Neural cell (in vitro differentiated cells): ENCODE measurements around the gene RPS16.

ENCODE experiments used
- SMC3 ChIP-seq: fragments of 450-650 bp; conservative IDR thresholded peaks from 2 replicates; pipeline ENCODE4 v1.6.1; 2014; ENCODE audit warnings: antibody characterized with exemption, mild to moderate bottlenecking, moderate library complexity; ENCODE audit not compliant: poor library complexity
- TF ChIP-seq, protein P1 (sequence below): fragments of 450-650 bp; IDR thresholded peaks from 2 replicates; pipeline ENCODE4 v1.5.1; 2014; ENCODE audit warnings: antibody characterized with exemption, mild to moderate bottlenecking, moderate library complexity; ENCODE audit not compliant: poor library complexity, severe bottlenecking

DNA sequence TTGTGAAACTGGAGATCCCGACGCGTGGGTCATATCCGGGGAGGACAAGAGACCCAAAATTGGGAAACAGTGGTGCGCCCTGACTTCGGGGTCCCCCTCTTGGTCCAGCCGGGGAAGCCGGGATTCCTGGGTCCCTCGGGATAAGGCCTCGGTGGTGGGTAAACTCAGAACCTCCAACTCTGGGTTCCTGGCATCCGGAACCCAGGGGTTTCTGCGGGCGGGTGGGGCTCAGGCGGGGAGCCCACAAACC is 28.4 kb downstream of the RPS16 start:
- no peak for TF ChIP-seq SMC3
- TF ChIP-seq, protein P1, sequence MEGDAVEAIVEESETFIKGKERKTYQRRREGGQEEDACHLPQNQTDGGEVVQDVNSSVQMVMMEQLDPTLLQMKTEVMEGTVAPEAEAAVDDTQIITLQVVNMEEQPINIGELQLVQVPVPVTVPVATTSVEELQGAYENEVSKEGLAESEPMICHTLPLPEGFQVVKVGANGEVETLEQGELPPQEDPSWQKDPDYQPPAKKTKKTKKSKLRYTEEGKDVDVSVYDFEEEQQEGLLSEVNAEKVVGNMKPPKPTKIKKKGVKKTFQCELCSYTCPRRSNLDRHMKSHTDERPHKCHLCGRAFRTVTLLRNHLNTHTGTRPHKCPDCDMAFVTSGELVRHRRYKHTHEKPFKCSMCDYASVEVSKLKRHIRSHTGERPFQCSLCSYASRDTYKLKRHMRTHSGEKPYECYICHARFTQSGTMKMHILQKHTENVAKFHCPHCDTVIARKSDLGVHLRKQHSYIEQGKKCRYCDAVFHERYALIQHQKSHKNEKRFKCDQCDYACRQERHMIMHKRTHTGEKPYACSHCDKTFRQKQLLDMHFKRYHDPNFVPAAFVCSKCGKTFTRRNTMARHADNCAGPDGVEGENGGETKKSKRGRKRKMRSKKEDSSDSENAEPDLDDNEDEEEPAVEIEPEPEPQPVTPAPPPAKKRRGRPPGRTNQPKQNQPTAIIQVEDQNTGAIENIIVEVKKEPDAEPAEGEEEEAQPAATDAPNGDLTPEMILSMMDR, result no peak
